ENCODE measurements around the gene FCN2.

Gene FCN2

DNA sequence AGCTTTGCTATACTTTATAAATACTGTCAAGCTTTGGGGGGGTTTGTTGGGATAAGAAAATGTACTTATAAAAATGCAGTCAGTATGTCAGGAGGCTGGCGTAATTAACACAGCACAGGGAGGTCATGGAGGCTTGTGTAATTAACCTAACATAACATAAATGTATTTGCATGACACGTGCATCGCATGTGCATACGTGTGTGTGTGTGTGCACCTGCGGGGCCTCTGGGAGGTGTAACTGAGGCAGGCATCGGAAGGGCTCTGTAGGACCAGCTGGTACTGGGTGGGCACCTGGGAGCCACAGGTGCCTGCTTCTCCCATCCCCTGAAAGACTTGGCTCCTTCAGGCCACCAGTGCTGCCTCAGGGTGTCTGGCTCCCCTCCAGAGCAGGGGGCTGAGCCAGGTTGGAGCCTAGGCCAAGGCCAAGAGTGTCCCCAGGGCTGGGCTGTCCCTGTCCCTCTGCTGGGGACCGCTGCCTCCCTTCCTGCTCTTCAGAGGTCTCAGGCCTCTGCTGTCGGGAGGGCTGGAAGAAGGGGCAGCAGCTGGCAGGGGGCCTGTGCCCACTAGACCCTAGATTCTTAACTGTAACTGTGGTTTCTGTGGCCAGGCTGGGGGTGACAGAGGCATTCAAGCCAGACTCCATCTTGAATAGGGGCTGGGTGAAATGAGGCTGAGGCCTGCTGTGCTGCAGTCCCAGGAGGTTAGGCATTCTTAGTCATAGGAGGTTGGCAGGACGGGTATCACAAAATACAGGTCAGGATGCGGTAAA is 9.0 kb downstream of the FCN2 start:
- DNase-seq, result no peak

DNA sequence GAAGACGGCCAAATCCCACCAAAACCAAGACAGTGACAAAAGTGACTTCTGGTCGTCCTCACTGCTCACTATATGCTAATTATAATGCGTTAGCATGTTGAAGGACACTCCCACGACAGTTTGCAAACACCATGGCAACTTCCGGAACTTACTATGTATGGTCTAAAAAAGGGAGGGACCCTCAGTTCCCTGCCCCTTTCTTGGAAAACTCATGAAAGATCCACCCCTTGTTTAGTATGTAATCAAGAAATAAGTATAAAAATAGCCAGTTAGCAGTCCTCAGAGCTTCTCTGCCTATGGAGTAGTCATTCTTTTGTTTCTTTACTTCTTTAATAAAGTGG is 9.5 kb downstream of the FCN2 start:
- no peak for DNase-seq

DNA sequence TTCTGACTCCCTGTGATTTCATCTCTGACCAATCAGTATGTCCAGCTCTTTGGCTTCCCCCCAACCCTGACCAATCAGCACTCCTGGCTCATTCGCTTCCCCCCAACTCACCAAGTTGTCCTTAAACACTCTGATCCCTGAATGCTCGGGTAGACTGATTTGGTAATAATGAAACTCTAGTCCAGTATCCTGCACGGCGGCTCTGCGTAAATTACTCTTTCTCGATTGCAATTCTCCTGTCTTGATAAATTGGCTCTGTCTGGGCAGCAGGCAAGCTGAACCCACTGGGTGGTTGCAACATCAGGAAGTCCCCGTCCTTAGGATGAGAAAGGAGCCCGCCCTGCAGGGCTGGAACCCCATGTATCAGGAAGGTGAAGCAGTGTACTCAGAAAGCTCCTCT is 10.4 kb downstream of the FCN2 start:
- DNase-seq, result no peak

DNA sequence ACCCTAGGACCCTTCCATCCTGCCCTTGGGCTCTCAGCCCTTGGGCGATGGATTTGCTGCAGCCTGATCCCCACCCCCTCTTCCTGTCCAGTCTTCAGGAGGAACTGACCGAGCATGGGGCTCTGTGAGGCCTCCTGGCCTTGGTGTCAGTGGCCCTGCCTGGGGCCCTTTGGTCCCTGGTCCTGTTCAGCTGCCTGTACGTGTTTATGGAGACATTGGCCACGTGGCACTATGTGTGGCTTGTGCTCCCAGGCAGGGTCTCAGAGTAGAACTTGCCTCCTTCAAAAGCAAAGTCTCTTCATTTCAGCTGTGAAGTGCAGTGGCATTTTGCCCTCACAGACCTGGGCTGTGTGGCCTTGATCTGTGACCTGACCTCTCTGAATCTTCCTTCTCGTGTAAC is 11.1 kb downstream of the FCN2 start:
- DNase-seq, result no peak

DNA sequence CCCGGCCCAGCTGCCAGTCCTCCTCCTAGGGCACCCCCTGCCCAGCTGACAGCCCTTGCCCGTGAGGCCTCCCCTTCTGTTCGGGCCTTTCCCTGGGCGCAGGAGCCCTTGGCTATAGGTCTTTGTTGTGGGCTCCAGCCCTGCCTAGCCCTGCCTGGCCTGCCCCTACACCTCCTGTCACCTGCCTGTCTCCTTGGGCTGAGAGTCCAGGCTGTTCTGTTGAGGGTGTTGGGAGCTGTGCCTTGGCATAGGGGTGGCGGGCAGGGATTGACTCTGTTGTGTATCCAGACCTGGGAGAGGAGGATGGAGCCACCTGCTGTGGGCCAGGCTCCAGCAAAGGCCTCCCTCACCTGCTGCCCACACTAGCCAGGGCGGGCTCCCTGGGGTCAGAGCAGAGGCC is 11.6 kb downstream of the FCN2 start:
- no peak for DNase-seq

DNA sequence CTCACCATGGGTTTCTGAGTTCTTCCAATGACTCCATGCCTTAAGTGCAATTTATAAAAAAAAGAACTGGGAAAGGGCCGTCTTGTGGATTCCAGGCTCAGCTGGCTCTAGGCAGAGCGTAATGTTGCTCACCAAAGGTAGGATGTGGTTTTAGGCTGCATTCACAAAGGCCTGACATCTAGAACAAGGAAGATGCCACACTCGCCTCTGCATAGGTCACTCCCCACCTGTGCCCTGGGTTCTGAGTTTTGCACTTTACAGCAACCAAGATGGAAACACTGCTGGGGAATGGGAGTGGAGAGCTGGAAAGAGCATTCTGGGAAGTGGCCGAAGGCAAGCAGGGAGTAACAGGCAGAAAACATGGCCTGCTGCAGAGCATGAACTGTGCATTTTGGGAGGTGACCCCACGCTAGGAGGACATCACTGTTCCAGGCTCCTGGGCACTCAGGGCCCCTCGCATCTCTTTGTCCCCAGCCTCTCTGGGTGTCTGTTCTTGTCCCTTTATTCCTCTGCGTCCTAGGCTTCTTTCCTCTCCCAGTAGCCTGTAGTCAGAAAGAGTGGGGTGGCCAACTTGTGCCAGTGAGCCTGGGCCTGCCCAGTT is 12.3 kb downstream of the FCN2 start:
- DNase-seq, result no peak

DNA sequence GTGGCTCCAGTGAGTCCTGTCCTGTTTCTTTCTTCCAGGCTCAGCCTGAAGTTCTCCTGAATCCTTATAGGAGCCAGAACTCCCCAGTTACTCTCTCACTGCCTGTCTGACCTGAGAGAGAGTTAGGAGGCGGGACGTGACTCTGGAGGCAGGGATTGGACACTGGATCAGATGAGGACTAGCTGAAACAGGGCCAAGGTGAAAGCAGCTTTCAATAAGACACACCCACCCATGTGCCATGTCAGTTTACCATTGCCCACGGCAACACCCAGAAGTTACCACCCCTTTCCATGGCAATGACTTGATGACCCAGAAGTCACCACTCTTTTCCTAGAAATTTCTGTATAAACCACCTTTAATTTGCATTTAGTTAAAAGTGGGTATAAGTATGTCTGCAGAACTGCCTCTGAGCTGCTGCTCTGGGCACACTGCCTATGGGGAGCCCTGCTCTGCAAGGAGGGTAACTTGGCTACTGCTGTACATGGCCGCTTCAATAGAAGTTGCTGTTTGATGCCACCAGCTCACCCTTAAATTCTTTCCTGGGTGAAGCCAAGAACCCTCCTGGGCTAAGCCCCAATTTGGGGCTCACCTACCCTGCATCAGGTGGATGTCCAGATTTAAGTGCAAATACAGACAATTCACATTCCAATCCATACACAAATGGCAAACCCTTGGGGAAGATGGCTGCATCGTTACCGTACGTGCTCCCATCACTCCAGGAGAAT is 13.7 kb downstream of the FCN2 start:
- DNase-seq, result no peak

DNA sequence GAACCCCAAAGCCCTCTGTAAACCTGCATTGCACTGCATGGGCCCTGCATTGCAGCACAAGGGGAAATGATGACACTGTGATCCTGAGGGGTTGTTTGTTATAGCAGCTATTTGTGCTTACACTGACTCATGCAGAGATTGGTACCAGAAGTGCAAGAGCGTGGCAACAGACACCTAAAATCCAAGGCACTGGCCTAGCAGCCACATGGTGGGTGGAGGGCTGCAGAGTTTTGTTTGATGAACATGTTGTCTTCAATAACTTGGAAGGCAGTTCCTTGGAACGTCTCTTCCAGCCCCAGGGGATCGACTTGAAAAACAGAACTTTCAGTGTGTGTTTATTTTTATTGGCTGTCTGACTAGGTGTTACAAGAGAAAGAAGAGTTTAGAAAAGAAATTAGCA is 14.5 kb downstream of the FCN2 start:
- DNase-seq, result no peak

DNA sequence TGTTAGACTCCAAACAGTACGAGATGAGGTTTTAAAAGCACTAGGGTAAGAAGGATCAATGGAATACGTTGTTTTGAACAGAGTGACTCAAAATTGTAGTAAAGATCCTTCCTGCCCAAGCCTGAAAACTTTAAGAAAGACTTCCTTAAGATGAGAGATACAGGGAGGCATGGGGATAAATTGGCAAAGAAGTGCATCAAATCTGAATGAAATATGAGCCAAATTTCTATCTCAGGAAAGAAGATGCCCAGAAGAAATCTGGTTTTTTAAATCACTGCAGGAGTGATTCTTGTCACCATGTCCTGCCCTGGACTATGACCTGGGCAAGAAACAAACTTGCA is 14.9 kb downstream of the FCN2 start:
- DNase-seq, result no peak

DNA sequence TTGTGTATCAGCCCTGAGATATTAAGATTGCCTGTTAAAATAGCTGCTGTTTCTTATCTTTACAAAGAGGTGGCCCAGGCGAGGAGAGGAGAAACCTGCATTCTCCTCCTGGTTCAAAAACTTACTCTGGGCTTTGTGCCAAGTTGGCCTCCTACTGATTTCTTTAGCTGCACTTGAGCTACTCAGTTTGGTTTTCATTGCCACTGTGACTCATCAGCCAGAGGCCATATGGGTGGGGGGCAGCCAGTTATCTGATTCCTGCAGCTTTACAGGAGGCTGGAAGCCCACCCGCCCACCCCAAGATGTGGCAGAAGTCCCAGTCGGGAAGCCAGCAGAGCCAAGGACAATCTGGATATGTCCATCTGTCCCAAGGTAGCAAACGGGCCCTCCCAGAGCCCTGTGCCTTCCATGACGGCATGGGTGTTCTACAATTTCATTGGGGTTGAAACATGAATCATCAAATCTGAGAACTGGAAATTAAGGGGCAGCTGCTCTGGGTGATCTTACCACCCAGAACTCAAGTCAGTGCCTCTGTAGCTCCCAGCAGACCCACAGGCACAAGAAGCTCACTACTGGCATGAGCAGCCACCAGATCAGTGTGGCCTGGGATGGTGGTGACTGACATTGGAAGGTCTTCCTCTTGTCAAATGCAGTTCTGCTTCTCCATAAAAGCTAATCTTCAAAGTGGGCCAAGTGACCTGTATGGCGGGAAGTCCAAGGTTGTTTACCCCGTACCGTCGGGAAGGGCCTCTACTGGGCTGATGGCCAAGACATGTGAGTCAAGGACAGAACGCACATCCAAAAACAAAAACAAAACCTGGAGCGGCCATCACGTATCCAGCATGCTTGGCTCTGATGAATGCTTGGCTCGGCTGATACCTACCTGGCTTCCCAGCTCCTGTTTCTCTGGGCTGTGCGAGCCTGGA is 15.6 kb downstream of the FCN2 start:
- DNase-seq, result peak; percentile 5

DNA sequence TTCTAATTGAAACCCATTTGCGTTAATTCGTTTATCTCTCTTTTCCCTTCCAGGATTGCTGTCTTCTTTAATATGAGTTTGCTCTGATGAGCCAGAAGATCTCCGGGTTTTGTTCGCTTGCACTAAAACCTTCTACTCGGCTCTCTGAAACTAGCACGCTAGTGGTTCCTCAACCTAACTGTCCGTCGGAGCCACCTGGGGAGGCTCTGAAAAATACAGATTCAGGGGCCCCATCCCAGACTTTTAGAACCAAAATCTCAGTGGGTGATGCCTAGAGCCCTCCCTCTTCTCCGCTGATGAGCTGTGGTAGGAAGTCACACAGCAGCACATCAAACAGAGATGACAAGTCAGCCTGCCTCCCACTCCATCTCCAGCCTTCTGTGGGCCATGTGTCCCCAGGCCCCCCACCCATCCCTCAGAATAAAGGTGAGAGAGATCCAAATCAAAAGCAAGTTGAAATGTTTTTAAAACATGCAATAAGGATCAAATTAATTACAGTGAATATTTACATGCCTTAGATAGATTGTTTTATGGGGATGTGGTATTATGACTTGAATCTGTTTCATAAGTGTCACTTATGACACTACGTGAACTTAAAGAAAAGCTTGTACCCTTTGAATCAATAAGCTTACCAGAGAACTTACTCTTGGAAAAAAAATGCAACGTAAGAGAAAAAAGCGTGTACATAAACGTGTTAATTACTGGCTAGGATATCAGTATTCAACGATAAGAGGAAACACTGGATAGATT is 16.4 kb downstream of the FCN2 start:
- DNase-seq, result no peak

DNA sequence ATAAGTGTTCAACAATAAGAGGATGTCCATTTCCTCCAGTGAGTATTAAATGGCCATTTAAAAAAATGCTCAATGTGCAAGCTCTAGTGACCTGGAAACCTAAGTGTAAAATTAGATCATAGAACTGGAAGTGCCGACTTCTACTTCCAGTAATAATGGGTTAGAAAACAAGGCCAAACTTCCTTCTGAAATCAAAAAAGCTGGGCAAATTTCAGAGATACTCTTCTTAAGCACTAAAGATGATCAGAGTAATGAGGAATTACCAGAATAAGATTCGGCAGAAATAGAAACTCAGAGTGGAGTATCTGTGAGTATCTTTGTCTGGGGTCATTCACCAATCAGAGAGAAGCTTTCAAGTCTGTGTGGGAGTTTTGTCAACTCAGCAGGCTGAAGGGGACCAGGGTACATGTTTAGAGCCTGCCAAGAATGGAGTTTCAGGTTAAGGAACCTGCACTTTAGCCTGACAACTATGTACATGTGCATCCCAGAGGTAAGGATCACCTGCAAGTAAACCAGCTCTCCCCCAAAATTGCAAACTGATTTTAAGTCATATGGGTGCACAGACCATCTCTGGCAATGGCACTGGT is 17.1 kb downstream of the FCN2 start:
- DNase-seq, result no peak

DNA sequence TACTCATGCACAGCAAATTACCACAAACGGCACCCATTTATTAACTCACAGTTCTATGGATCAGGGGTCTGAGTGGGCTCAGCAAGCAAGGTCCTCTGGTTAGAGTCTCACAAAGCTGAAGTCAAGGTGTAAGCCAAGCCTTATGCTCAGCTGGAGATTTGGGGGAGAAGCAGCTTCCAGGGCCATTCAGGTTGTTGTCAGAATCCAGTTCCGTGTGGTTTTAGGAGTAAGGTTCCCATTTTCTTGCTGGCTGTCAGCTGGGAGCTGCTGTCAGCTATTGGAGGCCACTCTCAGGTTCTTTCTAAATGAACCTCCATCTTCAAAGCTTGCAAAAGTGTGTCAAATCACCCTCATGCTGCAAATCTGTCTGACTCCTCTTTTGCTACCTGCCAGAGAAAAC is 17.7 kb downstream of the FCN2 start:
- no peak for DNase-seq

DNA sequence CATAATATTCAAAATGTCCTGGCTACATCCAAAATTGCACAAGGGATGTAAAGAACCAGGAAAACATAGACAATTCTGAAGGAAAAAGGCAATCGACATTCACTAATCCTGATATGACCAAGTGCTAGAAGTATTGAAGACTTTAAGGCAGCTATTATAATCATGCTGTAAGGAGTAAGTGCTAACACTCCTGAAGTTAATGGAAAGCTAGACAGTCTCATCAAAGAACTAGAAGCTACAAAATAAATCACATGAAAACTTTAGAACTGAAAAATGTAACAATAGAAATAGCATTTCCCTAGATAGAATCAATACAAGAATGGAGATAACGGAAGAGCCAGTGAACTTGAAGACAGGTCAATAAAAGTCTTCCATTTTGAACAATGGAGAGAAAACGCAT is 18.6 kb downstream of the FCN2 start:
- no peak for DNase-seq

DNA sequence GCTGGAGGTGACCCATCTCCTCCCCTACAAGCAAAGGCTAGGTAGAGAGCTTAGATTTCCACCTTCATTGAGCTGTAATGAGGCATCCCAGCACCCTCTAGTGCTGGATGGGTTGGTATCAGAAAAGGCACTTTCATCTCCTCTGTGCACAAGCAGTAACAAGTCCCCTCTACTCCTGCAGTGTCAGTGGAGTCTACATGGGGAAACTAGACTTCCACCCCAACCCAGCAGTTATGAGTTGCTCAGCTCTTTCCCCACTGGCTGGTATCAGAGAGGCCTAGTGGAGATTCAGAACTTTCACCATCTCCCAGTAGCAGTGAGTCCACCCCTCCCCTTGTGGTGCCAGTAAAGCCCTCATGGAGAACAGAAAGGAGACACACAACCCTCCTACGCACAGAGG is 19.2 kb downstream of the FCN2 start:
- no peak for DNase-seq

DNA sequence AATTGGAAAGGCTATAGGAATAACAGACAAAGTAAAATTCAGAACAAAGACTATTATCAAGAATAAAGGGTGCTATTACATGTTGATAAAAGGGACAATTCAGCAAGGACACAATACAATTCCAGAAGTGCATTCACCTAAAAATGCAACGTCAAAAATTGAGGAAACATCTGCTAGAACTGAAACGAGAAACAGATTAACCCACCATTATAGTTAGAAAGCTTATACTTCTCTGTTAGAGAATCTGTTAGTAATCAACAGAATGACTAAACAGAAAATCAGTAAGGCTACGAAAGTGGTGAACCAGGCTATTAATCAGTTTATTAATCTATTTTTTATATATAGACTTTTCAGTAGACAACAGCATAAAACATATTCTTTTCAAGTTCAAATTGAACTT is 22.3 kb downstream of the FCN2 start:
- DNase-seq, result no peak

DNA sequence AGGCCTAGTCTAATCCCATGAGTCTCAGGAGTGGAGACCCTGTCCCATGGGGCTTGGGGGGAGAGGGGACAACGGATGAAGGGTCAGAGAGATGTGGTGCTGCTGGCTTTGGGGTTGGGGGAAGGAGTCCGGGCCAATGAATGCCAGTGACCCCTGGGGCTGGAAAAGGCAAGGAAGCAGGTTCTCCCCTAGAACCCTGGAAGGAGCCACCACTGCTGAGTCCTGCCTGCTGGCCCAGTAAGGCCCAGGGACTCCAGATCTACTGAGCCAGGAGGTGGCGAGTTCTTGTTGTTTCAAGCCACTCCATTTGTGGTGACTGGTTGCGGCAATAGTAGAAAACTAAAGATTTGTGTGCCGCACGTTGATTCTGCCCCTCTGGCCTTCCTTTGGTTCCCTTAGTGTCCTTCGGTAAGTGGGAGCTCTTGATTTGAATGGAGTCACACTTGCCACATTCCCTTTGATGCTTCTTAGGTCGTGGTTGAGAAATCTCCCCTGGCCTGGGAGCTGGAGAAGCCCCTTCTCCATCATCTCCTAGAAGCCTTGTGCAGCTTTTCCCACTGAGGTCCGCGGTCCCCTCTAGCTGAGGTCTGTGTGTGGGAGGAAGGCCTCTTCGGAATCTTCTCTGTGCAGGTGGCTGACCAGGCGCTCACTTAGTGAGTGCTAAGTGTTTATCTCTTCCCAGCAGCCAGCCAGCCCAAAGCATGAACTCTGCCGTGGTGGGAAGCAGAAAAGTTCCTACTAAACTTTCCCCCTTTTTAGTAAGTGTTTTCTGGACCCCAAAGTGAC is 28.1 kb downstream of the FCN2 start:
- no peak for DNase-seq

DNA sequence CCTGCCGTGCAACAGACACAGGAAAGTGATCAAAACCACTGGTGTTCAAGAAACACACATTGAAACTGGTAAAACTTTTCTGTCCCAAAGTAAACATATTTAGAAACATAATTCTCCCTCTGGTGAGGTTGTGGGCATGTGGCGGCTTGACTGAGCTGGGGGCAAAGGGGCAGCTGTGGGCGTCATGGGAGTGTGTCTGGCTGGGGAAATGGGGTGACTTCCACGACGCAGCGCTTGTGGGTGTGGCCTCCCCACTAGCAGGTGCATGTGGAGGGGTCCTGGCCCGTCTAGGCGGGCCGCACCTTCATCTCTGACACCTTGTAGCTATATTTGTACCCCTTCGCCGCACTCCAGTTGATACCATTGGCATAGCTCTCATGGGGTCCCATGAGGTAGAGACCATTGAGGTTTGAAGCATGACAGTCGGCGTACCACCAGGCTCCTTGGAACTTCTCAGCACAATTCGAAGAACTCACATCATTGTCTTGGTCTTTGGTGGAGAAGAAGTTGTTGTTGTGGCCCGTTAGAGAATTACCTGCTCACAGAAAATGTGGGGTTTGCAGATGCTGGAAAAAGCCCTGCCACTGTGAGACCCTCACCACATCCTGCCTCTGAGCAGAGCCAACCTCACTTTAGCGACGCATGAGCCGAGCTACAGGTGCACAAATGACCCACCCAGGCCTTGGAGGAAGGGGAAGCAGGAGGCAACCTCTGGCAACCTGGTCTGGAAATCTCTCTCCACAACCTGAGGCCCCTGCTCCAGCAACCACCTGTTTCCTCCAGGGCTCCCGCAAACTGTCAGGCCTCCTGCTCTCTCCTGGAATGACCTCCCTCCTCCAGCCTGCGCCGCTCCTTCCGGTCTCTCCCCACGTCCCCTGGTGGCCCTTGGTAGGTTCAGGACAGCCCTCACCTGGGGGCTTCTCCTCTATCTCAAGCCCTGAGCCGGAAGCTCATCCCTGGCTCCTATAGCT is 29.2 kb downstream of the FCN2 start:
- no peak for DNase-seq

DNA sequence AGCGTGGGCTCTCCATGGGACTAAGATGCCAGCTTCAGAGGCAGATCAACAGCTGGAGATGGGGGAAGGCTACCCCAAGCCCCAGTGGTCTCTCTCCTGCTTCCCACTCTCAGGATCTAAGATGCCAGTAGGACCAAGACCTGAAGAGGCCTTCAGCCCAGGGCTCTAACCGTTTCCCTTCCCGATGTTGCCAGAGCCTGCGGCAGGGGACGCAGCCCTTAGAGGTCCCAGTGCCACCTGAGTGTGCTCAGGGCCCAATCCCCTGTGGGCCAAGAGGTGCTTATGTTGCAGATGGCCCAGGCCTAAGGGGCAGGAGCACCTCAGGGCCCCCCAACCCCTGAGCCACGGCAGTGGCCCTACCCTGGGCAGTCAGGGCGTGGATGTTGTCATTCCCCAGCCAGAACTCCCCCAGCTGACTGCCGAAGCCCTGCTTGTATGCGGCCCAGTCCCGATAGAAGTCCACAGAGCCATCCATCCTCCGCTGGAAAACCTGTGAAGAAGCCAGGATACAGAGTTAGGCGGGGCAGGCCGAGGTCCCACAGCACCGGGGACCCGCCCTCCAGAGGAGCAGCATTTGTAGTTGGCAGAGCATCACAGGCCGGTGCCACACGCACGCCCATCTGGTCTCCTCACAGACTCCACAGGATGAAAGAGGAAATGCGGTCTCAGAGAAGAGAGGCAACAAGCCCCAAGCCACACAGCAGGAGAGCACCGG is 31.7 kb downstream of the FCN2 start:
- DNase-seq, result no peak
